GM12873 (cell line): ENCODE data around the gene CSK.

Source experiments
- CTCF ChIP-seq: IDR thresholded peaks from 2 replicates; pipeline ENCODE4 v1.5.1; 2012; ENCODE audit warnings: low read depth, mild to moderate bottlenecking, moderate library complexity, low read length, control low read depth; ENCODE audit not compliant: insufficient read depth; ENCODE audit errors: missing control alignments

Gene CSK

DNA sequence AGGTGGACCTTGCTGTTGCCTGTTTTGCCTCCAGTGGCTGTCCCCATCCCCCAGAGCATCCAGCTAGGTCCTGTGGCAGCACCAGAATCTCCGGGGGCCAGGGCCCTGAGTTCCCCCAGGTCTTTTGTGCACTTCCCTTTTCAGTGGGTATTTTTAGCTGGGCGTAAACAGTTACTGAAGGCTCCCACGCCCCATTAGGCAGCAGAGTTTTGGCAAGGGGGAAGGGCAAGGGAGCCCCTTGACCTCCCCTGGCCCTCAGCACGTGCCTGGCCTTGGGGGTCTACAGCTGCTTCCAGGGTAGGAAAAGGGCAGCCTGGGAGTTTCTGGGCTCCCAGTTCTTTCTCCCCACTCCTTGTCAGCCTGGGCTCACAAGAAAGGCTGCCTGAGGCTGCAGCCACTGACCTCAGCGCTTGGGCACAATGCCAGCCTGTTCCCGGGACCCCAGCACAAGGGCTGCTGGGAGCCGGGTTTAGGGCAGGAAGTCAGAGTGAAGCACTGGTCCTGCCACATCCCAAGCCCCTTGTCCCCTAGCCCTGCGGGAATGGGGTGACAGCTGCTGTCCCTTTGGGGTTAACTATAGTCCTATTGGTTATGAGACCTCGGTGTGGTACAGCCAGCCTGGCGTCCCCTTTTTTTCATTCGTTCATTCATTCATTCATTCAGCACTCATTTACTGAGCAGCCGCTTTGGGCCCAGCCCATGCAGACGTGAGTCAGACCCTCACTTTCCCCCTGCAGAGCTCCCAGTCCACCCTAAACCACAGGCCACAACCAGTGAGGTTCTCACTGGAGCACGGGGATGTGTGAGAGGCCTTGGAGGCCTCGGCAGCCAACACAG, 8.4 kb downstream of the CSK start:
- TF ChIP-seq CTCF: no peak

DNA sequence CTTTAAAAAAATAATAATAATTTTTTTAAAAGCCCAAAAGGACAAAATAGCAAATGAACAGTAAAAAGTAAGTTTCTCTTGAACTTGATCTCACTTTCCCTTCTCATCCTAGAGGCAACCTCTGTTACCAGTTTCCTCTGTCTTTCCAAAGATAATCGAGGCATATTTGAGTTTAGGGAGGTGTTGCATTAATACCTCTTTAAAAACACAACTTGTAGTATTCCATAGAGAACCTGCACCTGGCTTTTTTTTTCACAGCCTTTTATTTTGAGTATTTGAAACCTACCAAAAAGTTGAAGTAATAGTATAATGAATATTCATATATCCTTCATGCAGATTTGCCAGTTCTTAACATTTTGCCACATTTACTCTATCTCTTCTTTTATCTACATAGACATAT, 9.1 kb downstream of the CSK start:
- no peak for TF ChIP-seq CTCF

GRCh38 chr15:74791667-74792066, 9.8 kb downstream of the CSK start:
- TF ChIP-seq CTCF: no peak

GRCh38 chr15:74792227-74793016, 10.5 kb downstream of the CSK start:
- no peak for TF ChIP-seq CTCF

- TF ChIP-seq CTCF: peak; percentile 71
These were observed 11.5 kb downstream of the CSK start for GRCh38 chr15:74793135-74794028.

GRCh38 chr15:74794248-74794969, 12.5 kb downstream of the CSK start:
- TF ChIP-seq CTCF: no peak
